BE2C (cell line): ENCODE results near the gene LIPA.

Experiments used
- DNase-seq: peaks from one replicate; pipeline ENCODE4 v3.0.0-alpha.2; 2020
- H3K27me3 ChIP-seq: fragments of 250-450 bp; sonication (Bioruptor Pico); 2 replicates; pipeline ENCODE4 v1.5.1; 2020; ENCODE audit warnings: mild to moderate bottlenecking
- H3K36me3 ChIP-seq: fragments of 250-450 bp; sonication (Bioruptor Pico); 2 replicates; pipeline ENCODE4 v1.5.1; 2020; ENCODE audit warnings: mild to moderate bottlenecking
- H3K4me1 ChIP-seq: fragments of 250-450 bp; sonication (Bioruptor Pico); 2 replicates; pipeline ENCODE4 v1.5.1; 2020
- H3K4me3 ChIP-seq: 2 replicates; pipeline ENCODE4 v1.5.1; 2011; ENCODE audit warnings: low read depth, low read length
- H3K9me3 ChIP-seq: fragments of 250-450 bp; sonication (Bioruptor Pico); 2 replicates; pipeline ENCODE4 v1.5.1; 2020
- CTCF ChIP-seq: IDR thresholded peaks from 2 replicates; pipeline ENCODE4 v1.5.1; 2012; ENCODE audit warnings: mild to moderate bottlenecking, low read depth, low read length

LIPA gene

GRCh38 chr10:89217057-89217990 lies 34.3 kb downstream of the LIPA start:
- H3K27me3 ChIP-seq, result no peaks in the 10 kb centered on the region
- no peaks in the 10 kb centered on the region for H3K36me3 ChIP-seq
- TF ChIP-seq CTCF, result peak; percentile 67
- H3K9me3 ChIP-seq, result no peaks in the 10 kb centered on the region
- H3K4me1 ChIP-seq, result peaks cover 2% of the 10 kb centered on the region; the same call in 1 of the 2 replicates
- no peak overlapping the region for H3K4me3 ChIP-seq
- DNase-seq, result peak; percentile 43

- Histone ChIP-seq H3K4me1 (peaks cover 2% of the 10 kb centered on the region; the same call in 1 of the 2 replicates), H3K9me3 (no peaks in the 10 kb centered on the region), H3K4me3 (no peak overlapping the region), H3K27me3 (no peaks in the 10 kb centered on the region), H3K36me3 (no peaks in the 10 kb centered on the region)
- DNase-seq, result no peak
- TF ChIP-seq CTCF, result no peak
Observed at GRCh38 chr10:89216056-89216455, 35.5 kb downstream of the LIPA start.

GRCh38 chr10:89215511-89215910 lies 36.1 kb downstream of the LIPA start:
- no peaks in the 10 kb centered on the region for H3K9me3 ChIP-seq
- no peaks in the 10 kb centered on the region for H3K27me3 ChIP-seq
- H3K4me3 ChIP-seq, result no peak overlapping the region
- DNase-seq, result no peak
- TF ChIP-seq CTCF, result no peak
- H3K4me1 ChIP-seq, result peaks cover 2% of the 10 kb centered on the region; the same call in 1 of the 2 replicates
- no peaks in the 10 kb centered on the region for H3K36me3 ChIP-seq

GRCh38 chr10:89214566-89215165 lies 36.9 kb downstream of the LIPA start:
- H3K4me1 ChIP-seq, result peaks cover 2% of the 10 kb centered on the region; the same call in 1 of the 2 replicates

GRCh38 chr10:89213191-89213808 lies 38.3 kb downstream of the LIPA start:
- DNase-seq, result no peak
- no peaks in the 10 kb centered on the region for H3K9me3 ChIP-seq

More at GRCh38 chr10:89214566-89215165, 36.9 kb downstream of the LIPA start:
- Histone ChIP-seq H3K36me3 (no peaks in the 10 kb centered on the region), H3K4me3 (no peak overlapping the region), H3K27me3 (no peaks in the 10 kb centered on the region), H3K9me3 (no peaks in the 10 kb centered on the region)
- no peak for TF ChIP-seq CTCF
- no peak for DNase-seq

More at GRCh38 chr10:89213191-89213808, 38.3 kb downstream of the LIPA start:
- Histone ChIP-seq H3K36me3 (no peaks in the 10 kb centered on the region), H3K4me1 (peaks cover 2% of the 10 kb centered on the region; the same call in 1 of the 2 replicates), H3K27me3 (peaks cover 5% of the 10 kb centered on the region), H3K4me3 (no peak overlapping the region)
- peak; percentile 60 for TF ChIP-seq CTCF
